H9 (cell line): ENCODE data around the gene TBL2. TPM values are rescaled to one million over a fixed set of nuclear protein-coding genes. Genes with fewer than 3 reads are reported as not detected.

Source experiments
- DNase-seq: peaks from one replicate; pipeline ENCODE4 v3.0.0-alpha.2; 2017
- H2AFZ ChIP-seq: one replicate; pipeline ENCODE4 v1.6.1; 2013; ENCODE audit warnings: mild to moderate bottlenecking, low read length, control low read depth, moderate library complexity
- H2AK5ac ChIP-seq: 2 replicates; pipeline ENCODE4 v1.6.1; 2013; ENCODE audit warnings: low read length, control low read depth, mixed read lengths; ENCODE audit not compliant: insufficient read length
- H2BK120ac ChIP-seq: one replicate; pipeline ENCODE4 v1.6.1; 2013; ENCODE audit warnings: low read depth, mild to moderate bottlenecking, low read length, control low read depth, inconsistent platforms; ENCODE audit not compliant: poor library complexity, severe bottlenecking
- H2BK12ac ChIP-seq: 2 replicates; pipeline ENCODE4 v1.6.1; 2013; ENCODE audit warnings: low read length, control low read depth, mixed read lengths, low read depth; ENCODE audit not compliant: insufficient read length
- H2BK15ac ChIP-seq: 2 replicates; pipeline ENCODE4 v1.6.1; 2013; ENCODE audit warnings: low read depth, low read length, control low read depth
- H2BK20ac ChIP-seq: one replicate; pipeline ENCODE4 v1.6.1; 2013; ENCODE audit warnings: low read depth, mild to moderate bottlenecking, low read length, control low read depth, inconsistent platforms; ENCODE audit not compliant: poor library complexity, severe bottlenecking
- H2BK5ac ChIP-seq: 2 replicates; pipeline ENCODE4 v1.6.1; 2013; ENCODE audit warnings: low read length, control low read depth, mixed read lengths; ENCODE audit not compliant: insufficient read length
- H3K14ac ChIP-seq: 2 replicates; pipeline ENCODE4 v1.6.1; 2013; ENCODE audit warnings: low read length, control low read depth; ENCODE audit not compliant: insufficient read depth
- H3K18ac ChIP-seq: 2 replicates; pipeline ENCODE4 v1.6.1; 2013; ENCODE audit warnings: low read depth, mild to moderate bottlenecking, mixed read lengths, low read length, control low read depth; ENCODE audit not compliant: insufficient read length
- H3K23ac ChIP-seq: 2 replicates; pipeline ENCODE4 v1.6.1; 2013; ENCODE audit warnings: low read length, control low read depth, mixed read lengths, low read depth; ENCODE audit not compliant: insufficient read length
- H3K23me2 ChIP-seq: 2 replicates; pipeline ENCODE4 v1.6.1; 2013; ENCODE audit warnings: low read depth, mild to moderate bottlenecking, mixed read lengths, low read length, control low read depth; ENCODE audit not compliant: insufficient read length, poor library complexity, severe bottlenecking
- H3K27ac ChIP-seq: 2 replicates; pipeline ENCODE4 v1.5.1; 2013; ENCODE audit warnings: low read length, control low read depth, mixed read lengths, low read depth; ENCODE audit not compliant: insufficient read length
- H3K27me3 ChIP-seq: 2 replicates; pipeline ENCODE4 v1.6.1; 2013; ENCODE audit warnings: low read length, control low read depth, inconsistent platforms; ENCODE audit not compliant: insufficient read depth
- H3K4ac ChIP-seq: 2 replicates; pipeline ENCODE4 v1.6.1; 2013; ENCODE audit warnings: low read depth, mild to moderate bottlenecking, control low read depth, inconsistent platforms, low read length, moderate library complexity
- H3K4me1 ChIP-seq: 2 replicates; pipeline ENCODE4 v1.6.1; 2013; ENCODE audit warnings: low read length, control low read depth, inconsistent platforms; ENCODE audit not compliant: insufficient read depth
- H3K4me2 ChIP-seq: 2 replicates; pipeline ENCODE4 v1.6.1; 2013; ENCODE audit warnings: low read length, control low read depth, mixed read lengths; ENCODE audit not compliant: insufficient read length, insufficient read depth
- H3K56ac ChIP-seq: 2 replicates; pipeline ENCODE4 v1.6.1; 2013; ENCODE audit warnings: low read depth, mild to moderate bottlenecking, mixed read lengths, low read length, control low read depth; ENCODE audit not compliant: insufficient read length
- H3K79me1 ChIP-seq: 2 replicates; pipeline ENCODE4 v1.6.1; 2013; ENCODE audit warnings: low read depth, mild to moderate bottlenecking, moderate library complexity, low read length, control low read depth, inconsistent platforms; ENCODE audit not compliant: insufficient read depth, poor library complexity, severe bottlenecking
- H3K79me2 ChIP-seq: 2 replicates; pipeline ENCODE4 v1.6.1; 2013; ENCODE audit warnings: low read length, control low read depth, inconsistent platforms; ENCODE audit not compliant: insufficient read depth
- H3K9ac ChIP-seq: 2 replicates; pipeline ENCODE4 v1.6.1; 2013; ENCODE audit warnings: low read length, control low read depth, mixed read lengths; ENCODE audit not compliant: insufficient read length; ENCODE audit errors: extremely low read depth
- H3K9me3 ChIP-seq: one replicate; pipeline ENCODE4 v1.6.1; 2013; ENCODE audit warnings: low read depth, low read length, inconsistent platforms; ENCODE audit not compliant: control insufficient read depth
- H3T11ph ChIP-seq: one replicate; pipeline ENCODE4 v1.6.1; 2013; ENCODE audit warnings: mild to moderate bottlenecking, low read length, control low read depth, inconsistent platforms
- H4K20me1 ChIP-seq: one replicate; pipeline ENCODE4 v1.6.1; 2013; ENCODE audit not compliant: control insufficient read depth, insufficient read length, insufficient read depth
- H4K5ac ChIP-seq: 2 replicates; pipeline ENCODE4 v1.6.1; 2013; ENCODE audit warnings: low read depth, mild to moderate bottlenecking, mixed read lengths, low read length, control low read depth; ENCODE audit not compliant: insufficient read length
- H4K8ac ChIP-seq: replicated peaks from 2 replicates; pipeline ENCODE4 v1.6.1; 2013; ENCODE audit warnings: low read length, control low read depth, mixed read lengths, low read depth; ENCODE audit not compliant: insufficient read length
- H4K91ac ChIP-seq: 2 replicates; pipeline ENCODE4 v1.6.1; 2013; ENCODE audit warnings: low read depth, mild to moderate bottlenecking, moderate library complexity, mixed read lengths, low read length, control low read depth; ENCODE audit not compliant: insufficient read length
- H3K27ac Mint-ChIP-seq, 3 experiments: 2 replicates in 2 of 3; 3 replicates in 1 of 3; pipeline ENCODE4 v1.8.0; 2020 to 2021; ENCODE audit warnings: mixed read lengths in 3 of 3, mild to moderate bottlenecking in 1 of 3, moderate library complexity in 1 of 3
- H3K27me3 Mint-ChIP-seq: 2 replicates; pipeline ENCODE4 v1.8.0; 2021; ENCODE audit warnings: low read depth, mild to moderate bottlenecking, moderate library complexity, mixed read lengths
- H3K36me3 Mint-ChIP-seq, 3 experiments: 2 replicates in 2 of 3; 3 replicates in 1 of 3; pipeline ENCODE4 v1.8.0; 2020 to 2021; ENCODE audit warnings: low read depth in 3 of 3, mixed read lengths in 3 of 3; ENCODE audit not compliant: insufficient read depth in 1 of 3
- H3K4me1 Mint-ChIP-seq, 2 experiments: 2 replicates each; pipeline ENCODE4 v1.8.0; 2020; ENCODE audit warnings: mixed read lengths in 2 of 2
- H3K4me3 Mint-ChIP-seq, 2 experiments: 2 replicates in 1 of 2; 3 replicates in 1 of 2; pipeline ENCODE4 v1.8.0; 2020 to 2021; ENCODE audit warnings: mild to moderate bottlenecking in 2 of 2, mixed read lengths in 2 of 2, moderate library complexity in 1 of 2
- H3K9me3 Mint-ChIP-seq, 2 experiments: 2 replicates in 1 of 2; 3 replicates in 1 of 2; pipeline ENCODE4 v1.8.0; 2020; ENCODE audit warnings: mild to moderate bottlenecking in 2 of 2, mixed read lengths in 2 of 2, moderate library complexity in 1 of 2
- CTCF ChIP-seq: fragments of 200-600 bp; sonication (generic); conservative IDR thresholded peaks from 3 replicates; pipeline ENCODE4 v1.8.0; 2021; ENCODE audit warnings: antibody characterized with exemption, mild to moderate bottlenecking
- WGBS: extraction: QIAGEN DNeasy Blood & Tissue Kit; methylation state at CpG from one replicate; pipeline ENCODE4 v1.1.7; 2013; ENCODE audit warnings: missing lambda C conversion rate, low lambda C conversion rate, mixed read lengths; ENCODE audit not compliant: insufficient read length; ENCODE audit errors: extremely low coverage; 5-methylcytosine and 5-hydroxymethylcytosine counted together
- total RNA-seq: library from RNA; stranded (reverse); gene quantifications from 2 replicates; pipeline ENCODE4 v1.2.1, GENCODE V29; 2021

The TBL2 gene
- total RNA-seq, 1 experiment from 2014 or later: 26.7 TPM

- Histone ChIP-seq H2AFZ (no peak within 1 kb of the TSS), H2BK20ac (no peak within 1 kb of the TSS), H3K27ac (peak within 1 kb of the TSS; percentile 28), H3K4me2 (peak within 1 kb of the TSS; percentile 78), H2BK120ac (peak within 1 kb of the TSS; percentile 78), H3K79me1 (no peaks in the 10 kb centered on the region), H3T11ph (no peak within 1 kb of the TSS), H3K9ac (peak within 1 kb of the TSS; percentile 78), H3K14ac (peak within 1 kb of the TSS; percentile 98), H3K18ac (peak within 1 kb of the TSS; percentile 99), H2BK15ac (no peak within 1 kb of the TSS), H3K27me3 (0 out of 2 replicates have a peak, but pooled peaks cover 3% of the 10 kb centered on the region), H4K20me1 (no peaks in the 10 kb centered on the region), H3K23me2 (peaks cover 6% of the 10 kb centered on the region), H3K9me3 (no peaks in the 10 kb centered on the region), H3K23ac (no peak within 1 kb of the TSS), H4K91ac (no peak within 1 kb of the TSS), H4K5ac (no peak within 1 kb of the TSS), H3K56ac (no peak within 1 kb of the TSS), H4K8ac (no peak within 1 kb of the TSS), H3K79me2 (peaks cover 5% of the 10 kb centered on the region; the same call in 1 of the 2 replicates), H2AK5ac (no peak within 1 kb of the TSS), H3K4me1 (no peaks in the 10 kb centered on the region), H3K4ac (no peak within 1 kb of the TSS; the same call in 1 of the 2 replicates), H2BK12ac (no peak within 1 kb of the TSS), H2BK5ac (no peak within 1 kb of the TSS)
- Mint-ChIP-seq H3K27ac (peak within 1 kb of the TSS; percentile 94 to 98 (median 98)), H3K36me3 (peaks cover 0 to 12% (median 3%) of the 10 kb centered on the region in 3 experiments; a peak in 4 of 7 replicates), H3K4me1 (peaks cover 8 to 12% of the 10 kb centered on the region in 2 experiments), H3K4me3 (peak within 1 kb of the TSS; percentile 83 to 90), H3K27me3 (peaks cover 31% of the 10 kb centered on the region), H3K9me3 (peaks cover 3 to 4% of the 10 kb centered on the region in 2 experiments; a peak in 3 of 5 replicates)
- DNase-seq: peak; percentile 83
- WGBS: no CpG with 5 or more reads among the region's 83 CpGs
- TF ChIP-seq CTCF: no peak
Measured at GRCh38 chr7:73557397-73558257, 20.8 kb downstream of the TBL2 start, which contains the start of gene BCL7B. BCL7B (minus strand) TSS chr7:73557690; CDS start chr7:73557578, 112 bp downstream.
